Fibroblast of pulmonary artery (primary cell): ENCODE measurements around the gene SEMA5A.
A peak's percentile ranks its signal among the peaks of the same experiment; 100 is the strongest.

Experiments used
- DNase-seq: peaks from one replicate; pipeline ENCODE4 v3.0.0-alpha.2; 2010; ENCODE audit warnings: low read depth
- H3K4me3 ChIP-seq: replicated peaks from 2 replicates; pipeline ENCODE4 v1.5.1; 2011; ENCODE audit warnings: low read depth, mild to moderate bottlenecking, control low read depth, low read length, moderate library complexity
- CTCF ChIP-seq: IDR thresholded peaks from 2 replicates; pipeline ENCODE4 v1.5.1; 2011; ENCODE audit warnings: mild to moderate bottlenecking, control low read depth, low read length, inconsistent platforms; ENCODE audit errors: missing control alignments

The SEMA5A gene

DNA sequence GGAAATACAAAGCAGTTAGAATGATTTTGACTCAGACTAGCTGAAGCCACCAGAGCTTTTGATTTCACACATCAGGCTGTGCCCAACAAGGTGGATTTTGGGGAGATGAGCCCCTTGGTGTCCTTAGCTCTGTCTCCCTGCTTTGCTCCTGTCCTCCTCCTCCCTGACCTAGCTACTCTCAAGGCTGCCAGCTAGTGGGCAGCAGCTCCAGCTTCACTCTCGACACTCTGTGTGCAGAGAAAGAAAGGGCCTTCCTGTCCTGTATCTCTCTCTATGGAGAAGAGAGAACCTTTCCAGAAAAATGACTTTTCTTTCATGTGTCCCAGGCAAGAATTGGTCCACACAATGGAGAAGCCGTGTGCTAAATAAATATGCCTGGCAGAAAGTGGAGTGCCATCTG, 446.2 kb downstream of the SEMA5A start:
- peak; percentile 2 for TF ChIP-seq CTCF
- no peak overlapping the region for H3K4me3 ChIP-seq
- no peak for DNase-seq

DNA sequence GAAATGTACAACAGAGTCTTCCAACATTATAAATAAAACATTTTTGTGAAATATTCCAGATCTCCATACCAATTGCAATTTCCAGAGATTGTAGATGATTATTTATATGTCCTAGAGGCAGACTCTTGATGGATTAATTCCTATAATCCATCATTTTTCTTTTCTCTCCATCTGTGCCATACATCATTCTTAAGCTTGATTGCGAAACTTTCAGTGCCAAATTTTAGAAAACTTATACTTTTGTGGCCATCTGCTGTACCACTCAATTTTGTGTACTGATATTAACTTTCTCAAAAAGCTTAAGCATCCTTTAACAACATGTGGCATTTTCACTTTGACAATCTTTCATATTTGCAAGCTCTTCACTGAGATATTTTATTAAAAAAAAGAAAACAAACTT, 446.9 kb downstream of the SEMA5A start:
- no peak for DNase-seq
- no peak for TF ChIP-seq CTCF
- no peak overlapping the region for H3K4me3 ChIP-seq

DNA sequence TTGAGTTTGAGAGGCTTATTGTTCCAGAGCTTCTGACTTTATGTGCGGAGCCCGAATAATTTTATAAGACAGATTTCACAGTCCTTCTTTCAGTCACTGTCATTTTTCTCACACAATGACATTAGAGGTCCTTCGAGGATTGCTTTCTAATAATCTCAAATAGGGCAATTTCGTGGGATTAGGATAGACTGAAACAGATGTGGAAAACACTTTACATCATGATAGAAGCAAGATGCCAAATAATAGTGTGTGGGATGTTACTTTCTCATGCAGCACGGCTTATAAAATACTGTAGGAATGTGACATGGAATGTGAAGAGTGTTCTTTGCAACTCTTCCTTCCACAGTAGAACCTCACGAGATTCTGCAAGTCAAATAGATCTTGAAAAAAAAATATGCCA, 451.3 kb downstream of the SEMA5A start:
- DNase-seq: peak; percentile 63
- no peak for TF ChIP-seq CTCF
- H3K4me3 ChIP-seq: no peak overlapping the region

- H3K4me3 ChIP-seq: no peak overlapping the region
- TF ChIP-seq CTCF: no peak
- DNase-seq: no peak
These were observed 453.8 kb downstream of the SEMA5A start for GRCh38 chr5:9091896-9092662.

- no peak for TF ChIP-seq CTCF
- DNase-seq: no peak
- no peak overlapping the region for H3K4me3 ChIP-seq
These were observed 455.4 kb downstream of the SEMA5A start for GRCh38 chr5:9090381-9091026.

GRCh38 chr5:9089893-9090292, 456.0 kb downstream of the SEMA5A start:
- TF ChIP-seq CTCF: no peak
- H3K4me3 ChIP-seq: no peak overlapping the region
- no peak for DNase-seq
